Ishikawa (cell line): ENCODE measurements around the gene KCNJ9.
A peak's percentile ranks its signal among the peaks of the same experiment; 100 is the strongest.

Source experiments
- CEBPB ChIP-seq: IDR thresholded peaks from 2 replicates; pipeline ENCODE4 v1.6.1; 2012
- CREB1 ChIP-seq: IDR thresholded peaks from 2 replicates; pipeline ENCODE4 v1.6.1; 2012; ENCODE audit warnings: low read depth
- EGR1 ChIP-seq: IDR thresholded peaks from 2 replicates; pipeline ENCODE4 v1.6.1; 2012
- EP300 ChIP-seq: IDR thresholded peaks from 2 replicates; pipeline ENCODE4 v1.6.1; 2012; ENCODE audit warnings: borderline replicate concordance
- FOXM1 ChIP-seq: IDR thresholded peaks from 2 replicates; pipeline ENCODE4 v1.6.1; 2012; ENCODE audit warnings: low read depth, borderline replicate concordance
- NFIC ChIP-seq: IDR thresholded peaks from 2 replicates; pipeline ENCODE4 v1.6.1; 2012
- RAD21 ChIP-seq: IDR thresholded peaks from 2 replicates; pipeline ENCODE4 v1.6.1; 2012; ENCODE audit warnings: low read depth
- TAF1 ChIP-seq: IDR thresholded peaks from 2 replicates; pipeline ENCODE4 v1.6.1; 2012; ENCODE audit warnings: low read depth, mild to moderate bottlenecking
- TCF12 ChIP-seq: IDR thresholded peaks from 2 replicates; pipeline ENCODE4 v1.6.1; 2012; ENCODE audit warnings: low read depth
- TEAD4 ChIP-seq: IDR thresholded peaks from 2 replicates; pipeline ENCODE4 v1.6.1; 2012
- YY1 ChIP-seq: IDR thresholded peaks from 2 replicates; pipeline ENCODE4 v1.6.1; 2012; ENCODE audit warnings: low read depth
- ZBTB7A ChIP-seq: IDR thresholded peaks from 2 replicates; pipeline ENCODE4 v1.6.1; 2012; ENCODE audit warnings: low read depth
- TF ChIP-seq, protein P1 (sequence below): IDR thresholded peaks from 2 replicates; pipeline ENCODE4 v1.6.1; 2012; ENCODE audit warnings: low read depth, mild to moderate bottlenecking
- TF ChIP-seq, protein P2 (sequence below): IDR thresholded peaks from 2 replicates; pipeline ENCODE4 v1.6.1; 2012
- TF ChIP-seq, protein P3 (sequence below): IDR thresholded peaks from 2 replicates; pipeline ENCODE4 v1.6.1; 2012

Gene KCNJ9

DNA sequence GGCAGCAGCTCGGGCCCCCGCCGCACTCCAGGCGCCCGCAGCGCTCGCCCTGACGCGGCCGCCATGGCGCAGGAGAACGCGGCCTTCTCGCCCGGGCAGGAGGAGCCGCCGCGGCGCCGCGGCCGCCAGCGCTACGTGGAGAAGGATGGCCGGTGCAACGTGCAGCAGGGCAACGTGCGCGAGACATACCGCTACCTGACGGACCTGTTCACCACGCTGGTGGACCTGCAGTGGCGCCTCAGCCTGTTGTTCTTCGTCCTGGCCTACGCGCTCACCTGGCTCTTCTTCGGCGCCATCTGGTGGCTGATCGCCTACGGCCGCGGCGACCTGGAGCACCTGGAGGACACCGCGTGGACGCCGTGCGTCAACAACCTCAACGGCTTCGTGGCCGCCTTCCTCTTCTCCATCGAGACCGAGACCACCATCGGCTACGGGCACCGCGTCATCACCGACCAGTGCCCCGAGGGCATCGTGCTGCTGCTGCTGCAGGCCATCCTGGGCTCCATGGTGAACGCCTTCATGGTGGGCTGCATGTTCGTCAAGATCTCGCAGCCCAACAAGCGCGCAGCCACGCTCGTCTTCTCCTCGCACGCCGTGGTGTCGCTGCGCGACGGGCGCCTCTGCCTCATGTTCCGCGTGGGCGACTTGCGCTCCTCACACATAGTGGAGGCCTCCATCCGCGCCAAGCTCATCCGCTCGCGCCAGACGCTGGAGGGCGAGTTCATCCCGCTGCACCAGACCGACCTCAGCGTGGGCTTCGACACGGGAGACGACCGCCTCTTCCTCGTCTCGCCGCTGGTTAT lies 2.8 kb downstream of the KCNJ9 start:
- no peak for TF ChIP-seq TCF12
- TF ChIP-seq, protein P1, sequence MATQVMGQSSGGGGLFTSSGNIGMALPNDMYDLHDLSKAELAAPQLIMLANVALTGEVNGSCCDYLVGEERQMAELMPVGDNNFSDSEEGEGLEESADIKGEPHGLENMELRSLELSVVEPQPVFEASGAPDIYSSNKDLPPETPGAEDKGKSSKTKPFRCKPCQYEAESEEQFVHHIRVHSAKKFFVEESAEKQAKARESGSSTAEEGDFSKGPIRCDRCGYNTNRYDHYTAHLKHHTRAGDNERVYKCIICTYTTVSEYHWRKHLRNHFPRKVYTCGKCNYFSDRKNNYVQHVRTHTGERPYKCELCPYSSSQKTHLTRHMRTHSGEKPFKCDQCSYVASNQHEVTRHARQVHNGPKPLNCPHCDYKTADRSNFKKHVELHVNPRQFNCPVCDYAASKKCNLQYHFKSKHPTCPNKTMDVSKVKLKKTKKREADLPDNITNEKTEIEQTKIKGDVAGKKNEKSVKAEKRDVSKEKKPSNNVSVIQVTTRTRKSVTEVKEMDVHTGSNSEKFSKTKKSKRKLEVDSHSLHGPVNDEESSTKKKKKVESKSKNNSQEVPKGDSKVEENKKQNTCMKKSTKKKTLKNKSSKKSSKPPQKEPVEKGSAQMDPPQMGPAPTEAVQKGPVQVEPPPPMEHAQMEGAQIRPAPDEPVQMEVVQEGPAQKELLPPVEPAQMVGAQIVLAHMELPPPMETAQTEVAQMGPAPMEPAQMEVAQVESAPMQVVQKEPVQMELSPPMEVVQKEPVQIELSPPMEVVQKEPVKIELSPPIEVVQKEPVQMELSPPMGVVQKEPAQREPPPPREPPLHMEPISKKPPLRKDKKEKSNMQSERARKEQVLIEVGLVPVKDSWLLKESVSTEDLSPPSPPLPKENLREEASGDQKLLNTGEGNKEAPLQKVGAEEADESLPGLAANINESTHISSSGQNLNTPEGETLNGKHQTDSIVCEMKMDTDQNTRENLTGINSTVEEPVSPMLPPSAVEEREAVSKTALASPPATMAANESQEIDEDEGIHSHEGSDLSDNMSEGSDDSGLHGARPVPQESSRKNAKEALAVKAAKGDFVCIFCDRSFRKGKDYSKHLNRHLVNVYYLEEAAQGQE: no peak
- TF ChIP-seq TEAD4: no peak
- no peak for TF ChIP-seq EGR1
- peak; percentile 23; the same call in 1 of the 2 replicates for TF ChIP-seq RAD21
- no peak for TF ChIP-seq EP300

DNA sequence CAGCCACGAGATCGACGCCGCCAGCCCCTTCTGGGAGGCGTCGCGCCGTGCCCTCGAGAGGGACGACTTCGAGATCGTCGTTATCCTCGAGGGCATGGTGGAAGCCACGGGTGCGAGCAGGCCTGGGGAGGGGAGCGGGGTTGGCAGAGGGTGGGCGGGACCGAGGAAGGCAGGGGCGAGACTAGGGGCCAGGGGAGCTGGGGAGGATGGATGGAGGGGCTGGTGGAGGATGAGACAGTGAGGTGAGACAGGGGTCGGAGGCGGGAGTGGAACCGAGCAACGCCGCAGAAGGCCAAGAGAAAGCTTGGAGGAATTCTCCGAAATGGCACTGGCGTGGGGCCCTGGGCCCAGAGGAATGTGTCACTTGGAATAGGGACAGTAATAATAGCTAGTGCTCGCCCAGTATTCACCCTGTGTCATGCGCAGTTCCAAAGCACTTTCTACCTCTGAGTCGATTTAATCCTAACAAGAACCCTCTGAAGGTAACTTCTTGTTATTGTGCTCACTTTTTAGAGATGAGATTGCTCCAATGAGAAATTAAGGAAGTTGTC lies 3.5 kb downstream of the KCNJ9 start:
- no peak for TF ChIP-seq YY1
- no peak for TF ChIP-seq NFIC
- no peak for TF ChIP-seq FOXM1
- TF ChIP-seq TCF12: no peak
- TF ChIP-seq, protein P2, sequence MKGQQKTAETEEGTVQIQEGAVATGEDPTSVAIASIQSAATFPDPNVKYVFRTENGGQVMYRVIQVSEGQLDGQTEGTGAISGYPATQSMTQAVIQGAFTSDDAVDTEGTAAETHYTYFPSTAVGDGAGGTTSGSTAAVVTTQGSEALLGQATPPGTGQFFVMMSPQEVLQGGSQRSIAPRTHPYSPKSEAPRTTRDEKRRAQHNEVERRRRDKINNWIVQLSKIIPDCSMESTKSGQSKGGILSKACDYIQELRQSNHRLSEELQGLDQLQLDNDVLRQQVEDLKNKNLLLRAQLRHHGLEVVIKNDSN: no peak
- TF ChIP-seq, protein P3, sequence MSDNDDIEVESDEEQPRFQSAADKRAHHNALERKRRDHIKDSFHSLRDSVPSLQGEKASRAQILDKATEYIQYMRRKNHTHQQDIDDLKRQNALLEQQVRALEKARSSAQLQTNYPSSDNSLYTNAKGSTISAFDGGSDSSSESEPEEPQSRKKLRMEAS: no peak
- TF ChIP-seq CREB1: no peak
- TF ChIP-seq TAF1: no peak
- TF ChIP-seq CEBPB: no peak
- no peak for TF ChIP-seq TEAD4
- no peak for TF ChIP-seq ZBTB7A
- TF ChIP-seq, protein P1: no peak
- TF ChIP-seq EP300: no peak
- TF ChIP-seq RAD21: no peak
- no peak for TF ChIP-seq EGR1

DNA sequence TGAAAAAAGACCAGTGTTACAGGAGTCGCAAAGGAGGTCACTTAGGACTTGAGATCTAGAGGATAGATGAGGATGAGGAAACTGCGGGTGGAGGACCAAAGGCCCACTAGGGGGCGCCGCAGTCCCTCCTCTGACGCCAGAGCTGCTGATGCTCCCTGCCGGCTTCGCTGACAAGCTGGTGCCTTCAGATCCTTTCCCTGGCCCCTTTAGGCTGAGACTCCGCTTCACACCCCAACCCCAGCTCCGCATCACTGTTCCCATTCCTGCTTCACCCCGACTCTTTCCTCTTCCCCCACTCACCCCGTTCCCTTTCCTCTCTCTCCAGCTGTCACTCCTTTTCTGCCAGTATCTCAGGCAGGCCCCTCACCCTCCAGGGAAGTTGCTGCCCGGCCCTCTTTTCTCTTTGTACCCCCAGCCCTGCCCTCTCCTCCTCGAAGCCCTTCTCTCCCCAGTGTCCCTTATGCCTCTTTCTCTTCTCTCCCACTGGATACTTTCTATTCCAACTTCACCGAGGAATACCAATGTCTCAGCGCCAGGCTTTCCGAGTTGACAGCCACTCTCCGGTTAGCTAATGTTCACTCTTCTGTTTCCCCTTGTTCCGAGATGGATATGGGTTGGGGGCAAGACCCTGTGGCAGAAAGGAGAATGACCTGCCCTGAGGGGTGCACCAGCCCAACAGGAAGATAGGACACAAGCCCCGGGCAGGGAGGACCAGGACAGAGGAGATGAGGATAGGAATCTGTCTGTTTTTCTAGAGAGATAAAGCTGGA lies 4.5 kb downstream of the KCNJ9 start:
- TF ChIP-seq, protein P1: no peak
- peak; percentile 78 for TF ChIP-seq RAD21
- no peak for TF ChIP-seq EP300
- TF ChIP-seq NFIC: no peak
- TF ChIP-seq FOXM1: no peak

DNA sequence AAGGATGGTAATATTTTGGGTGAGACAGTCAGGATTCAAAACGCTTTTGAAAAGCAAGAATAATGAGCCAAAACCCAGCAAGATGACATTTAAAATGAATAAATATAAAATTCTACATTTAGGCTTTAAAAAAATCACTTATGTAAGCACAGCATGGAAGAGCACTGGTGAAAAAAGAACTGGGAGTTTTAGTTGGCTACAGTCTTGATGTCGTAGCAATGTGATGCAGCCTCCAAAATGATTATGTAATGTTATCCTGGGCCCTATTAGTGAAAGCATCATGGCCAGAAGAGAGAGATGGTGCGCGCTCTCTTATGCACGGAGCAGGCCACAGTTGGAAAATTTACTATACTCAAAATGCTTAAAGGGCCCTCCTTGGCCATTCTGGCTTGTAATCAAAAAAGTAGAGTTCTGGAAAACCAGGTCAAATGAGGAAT lies 5.1 kb downstream of the KCNJ9 start:
- TF ChIP-seq, protein P1: no peak
- TF ChIP-seq YY1: no peak
- no peak for TF ChIP-seq NFIC
